Right forelimb (tissue), 1 donor: ENCODE measurements around the gene BMP8B.
"Not testable (repeated sequence)": the region's sequence is repeated elsewhere in the genome, so short reads cannot be mapped to it uniquely, and the experiment has no call there.

Source experiments
- DNase-seq: peaks from one replicate; pipeline ENCODE4 v3.0.0-alpha.2; 2018

BMP8B gene

GRCh38 chr1:39777306-39777705 lies 11.4 kb downstream of the BMP8B start:
- peak; percentile 27 for DNase-seq

- DNase-seq = no peak
Measured at GRCh38 chr1:39776886-39777285, 11.8 kb downstream of the BMP8B start.

- DNase-seq = peak; percentile 51
Measured at GRCh38 chr1:39776400-39776713, 12.3 kb downstream of the BMP8B start.

GRCh38 chr1:39775676-39776399 lies 12.8 kb downstream of the BMP8B start:
- not testable (repeated sequence) for DNase-seq

GRCh38 chr1:39775141-39775540 lies 13.5 kb downstream of the BMP8B start:
- DNase-seq = not testable (repeated sequence)

GRCh38 chr1:39773369-39773979 lies 15.2 kb downstream of the BMP8B start:
- DNase-seq = not testable (repeated sequence)

- not testable (repeated sequence) for DNase-seq
Measured at GRCh38 chr1:39771022-39771532, 17.6 kb downstream of the BMP8B start, which contains the start of gene OXCT2. TSS of gene OXCT2 (minus strand) at chr1:39771348. CDS start at chr1:39771255, 93 bp downstream.

- DNase-seq = not testable (repeated sequence)
Measured at GRCh38 chr1:39770100-39771021, 18.3 kb downstream of the BMP8B start.

- DNase-seq = not testable (repeated sequence)
Measured at GRCh38 chr1:39769502-39769901, 19.2 kb downstream of the BMP8B start.

- DNase-seq = not testable (repeated sequence)
Measured at GRCh38 chr1:39766466-39766865, 22.2 kb downstream of the BMP8B start.

GRCh38 chr1:39764512-39764911 lies 24.2 kb downstream of the BMP8B start:
- DNase-seq = not testable (repeated sequence)

GRCh38 chr1:39763619-39764374 lies 24.9 kb downstream of the BMP8B start:
- DNase-seq = not testable (repeated sequence)

- DNase-seq = no peak
Measured at GRCh38 chr1:39762550-39763540, 25.8 kb downstream of the BMP8B start.

- DNase-seq = no peak
Measured at GRCh38 chr1:39761557-39762260, 27.0 kb downstream of the BMP8B start.

- no peak for DNase-seq
Measured at GRCh38 chr1:39761016-39761415, 27.6 kb downstream of the BMP8B start.

- no peak for DNase-seq
Measured at GRCh38 chr1:39760074-39761008, 28.3 kb downstream of the BMP8B start.

- DNase-seq = no peak
Measured at GRCh38 chr1:39759436-39759726, 29.3 kb downstream of the BMP8B start.

- DNase-seq = no peak
Measured at GRCh38 chr1:39758556-39759435, 29.9 kb downstream of the BMP8B start.
